Measurements from ENCODE around the gene ADAP1. TPM values are rescaled to one million over a fixed set of nuclear protein-coding genes. Genes with fewer than 3 reads are reported as not detected.

Gene ADAP1
- total and polyA plus RNA-seq, 2 of the 8 experiments (the other 6 are each of a cell fraction or from before 2014, with no cell fraction given) = 5.8 to 6.1 TPM

- TF ChIP-seq USF2 (IDR thresholded peaks at IDR 0.05; ENCODE audit: low read length) = peak; percentile 100
- TF ChIP-seq, protein P1, sequence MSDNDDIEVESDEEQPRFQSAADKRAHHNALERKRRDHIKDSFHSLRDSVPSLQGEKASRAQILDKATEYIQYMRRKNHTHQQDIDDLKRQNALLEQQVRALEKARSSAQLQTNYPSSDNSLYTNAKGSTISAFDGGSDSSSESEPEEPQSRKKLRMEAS (IDR thresholded peaks at IDR 0.05) = peak; percentile 100
- TF ChIP-seq POU5F1 (IDR thresholded peaks at IDR 0.05; ENCODE audit: low read depth, low read length) = no peak
- TF ChIP-seq FOSL1 (IDR thresholded peaks at IDR 0.05; ENCODE audit: insufficient read depth, low read depth, low read length) = no peak
- no peak for TF ChIP-seq ZNF274 (IDR thresholded peaks at IDR 0.05; ENCODE audit: borderline replicate concordance, extremely low read depth, low read length)
- TF ChIP-seq RNF2 (IDR thresholded peaks at IDR 0.05; ENCODE audit: borderline replicate concordance, low read depth, low read length, missing control alignments, poor library complexity, severe bottlenecking) = no peak
- TF ChIP-seq CHD2 (IDR thresholded peaks at IDR 0.05; ENCODE audit: low read length) = no peak; the same call in 1 of the 2 replicates
- TF ChIP-seq CTBP2 (IDR thresholded peaks at IDR 0.05; ENCODE audit: borderline replicate concordance, insufficient read depth, insufficient read length, low read length) = no peak
- TF ChIP-seq POLR2AphosphoS5 (IDR thresholded peaks at IDR 0.05; ENCODE audit: low read depth, low read length) = peak; percentile 78
- no peak for TF ChIP-seq JUND (IDR thresholded peaks at IDR 0.05; ENCODE audit: low read length)
- TF ChIP-seq CHD1 (IDR thresholded peaks at IDR 0.05; ENCODE audit: low read depth, low read length) = no peak
- TF ChIP-seq, protein P2, sequence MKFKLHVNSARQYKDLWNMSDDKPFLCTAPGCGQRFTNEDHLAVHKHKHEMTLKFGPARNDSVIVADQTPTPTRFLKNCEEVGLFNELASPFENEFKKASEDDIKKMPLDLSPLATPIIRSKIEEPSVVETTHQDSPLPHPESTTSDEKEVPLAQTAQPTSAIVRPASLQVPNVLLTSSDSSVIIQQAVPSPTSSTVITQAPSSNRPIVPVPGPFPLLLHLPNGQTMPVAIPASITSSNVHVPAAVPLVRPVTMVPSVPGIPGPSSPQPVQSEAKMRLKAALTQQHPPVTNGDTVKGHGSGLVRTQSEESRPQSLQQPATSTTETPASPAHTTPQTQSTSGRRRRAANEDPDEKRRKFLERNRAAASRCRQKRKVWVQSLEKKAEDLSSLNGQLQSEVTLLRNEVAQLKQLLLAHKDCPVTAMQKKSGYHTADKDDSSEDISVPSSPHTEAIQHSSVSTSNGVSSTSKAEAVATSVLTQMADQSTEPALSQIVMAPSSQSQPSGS (IDR thresholded peaks at IDR 0.05; ENCODE audit: low read length) = no peak
- TF ChIP-seq TCF12 (IDR thresholded peaks at IDR 0.05; ENCODE audit: low read depth, low read length) = no peak
- no peak for TF ChIP-seq SIRT6 (IDR thresholded peaks at IDR 0.05; ENCODE audit: low read length)
- TF ChIP-seq BCL11A (IDR thresholded peaks at IDR 0.05; ENCODE audit: low read depth in 2 of 2, low read length in 2 of 2) = no peak
- TF ChIP-seq YY1 (IDR thresholded peaks at IDR 0.05; ENCODE audit: low read depth, low read length) = peak; percentile 89
- TF ChIP-seq NRF1 (IDR thresholded peaks at IDR 0.05; ENCODE audit: low read depth, low read length) = peak; percentile 32; the same call in 1 of the 2 replicates
- peak; percentile 20; the same call in 1 of the 2 replicates for TF ChIP-seq MAFK (IDR thresholded peaks at IDR 0.05; ENCODE audit: low read depth, low read length)
- no peak for TF ChIP-seq CBX5 (IDR thresholded peaks at IDR 0.05; ENCODE audit: low read depth, low read length)
- TF ChIP-seq KDM1A (IDR thresholded peaks at IDR 0.05; ENCODE audit: borderline replicate concordance, low read length) = no peak
- TF ChIP-seq CEBPB (IDR thresholded peaks at IDR 0.05; ENCODE audit: low read depth, low read length) = no peak
These were observed 78.2 kb downstream of the ADAP1 start, which contains the start of gene GET4 (continued) for GRCh38 chr7:876077-876971.
